Keratinocyte (primary cell): ENCODE measurements around the gene PARP16. TPM values are rescaled to one million over a fixed set of nuclear protein-coding genes. Genes with fewer than 3 reads are reported as not detected.

ENCODE experiments used
- DNase-seq: peaks from one replicate; pipeline ENCODE4 v3.0.0-alpha.2; 2011; ENCODE audit warnings: low read depth, missing footprints, low spot score
- FAIRE-seq: peaks from 2 replicates; lab custom pipeline; 2011; peaks lifted over from hg19 to GRCh38; lab: Jason Lieb, UNC
- H2AFZ ChIP-seq: 2 replicates; pipeline ENCODE4 v1.6.0; 2012; ENCODE audit warnings: low read length, control low read depth, inconsistent platforms; ENCODE audit not compliant: control insufficient read depth
- H3K27ac ChIP-seq: 2 replicates; pipeline ENCODE4 v1.5.1; 2011; ENCODE audit warnings: low read length; ENCODE audit not compliant: control insufficient read depth, insufficient read depth
- H3K27me3 ChIP-seq: 3 replicates; pipeline ENCODE4 v1.6.0; 2011; ENCODE audit warnings: low read length; ENCODE audit not compliant: control insufficient read depth, insufficient read depth; ENCODE audit errors: extremely low read depth
- H3K36me3 ChIP-seq, 2 experiments: 2 replicates in 1 of 2; 3 replicates in 1 of 2; pipeline ENCODE4 v1.5.1; 2011; ENCODE audit warnings: low read length in 2 of 2, mild to moderate bottlenecking in 1 of 2; ENCODE audit not compliant: control insufficient read depth in 2 of 2, insufficient read depth in 2 of 2; ENCODE audit errors: extremely low read depth in 1 of 2
- H3K4me1 ChIP-seq: 3 replicates; pipeline ENCODE4 v1.5.1; 2011; ENCODE audit warnings: low read length; ENCODE audit not compliant: control insufficient read depth, insufficient read depth; ENCODE audit errors: extremely low read depth
- H3K4me2 ChIP-seq: 3 replicates; pipeline ENCODE4 v1.6.0; 2011; ENCODE audit warnings: low read depth, low read length; ENCODE audit not compliant: control insufficient read depth, insufficient read depth; ENCODE audit errors: extremely low read depth
- H3K4me3 ChIP-seq, 3 experiments: fragments of 200-600 bp in 1 of 3; sonication (generic) in 1 of 3; 2 replicates in 2 of 3; 3 replicates in 1 of 3; pipeline ENCODE4 v1.5.1; 2011 to 2016; ENCODE audit warnings: low read length in 3 of 3, mild to moderate bottlenecking in 3 of 3, control low read depth in 2 of 3, inconsistent platforms in 1 of 3, low read depth in 1 of 3, mixed read lengths in 1 of 3, mixed run types in 1 of 3, moderate library complexity in 1 of 3; ENCODE audit not compliant: control insufficient read depth in 2 of 3, insufficient read depth in 2 of 3; ENCODE audit errors: extremely low read depth in 1 of 3
- H3K79me2 ChIP-seq: 2 replicates; pipeline ENCODE4 v1.6.0; 2012; ENCODE audit warnings: low read length; ENCODE audit not compliant: control insufficient read depth, insufficient read depth
- H3K9ac ChIP-seq: 3 replicates; pipeline ENCODE4 v1.6.0; 2011; ENCODE audit warnings: low read length; ENCODE audit not compliant: control insufficient read depth, insufficient read depth; ENCODE audit errors: extremely low read depth
- H3K9me1 ChIP-seq: 3 replicates; pipeline ENCODE4 v1.6.0; 2011; ENCODE audit warnings: low read length; ENCODE audit not compliant: control insufficient read depth, insufficient read depth; ENCODE audit errors: extremely low read depth
- H3K9me3 ChIP-seq: 2 replicates; pipeline ENCODE4 v1.5.1; 2012; ENCODE audit warnings: low read depth, low read length; ENCODE audit not compliant: control insufficient read depth
- H4K20me1 ChIP-seq: 3 replicates; pipeline ENCODE4 v1.6.0; 2011; ENCODE audit warnings: low read length; ENCODE audit not compliant: control insufficient read depth, insufficient read depth; ENCODE audit errors: extremely low read depth
- EZH2 ChIP-seq: IDR thresholded peaks from one replicate; pipeline ENCODE4 v1.6.1; 2012; ENCODE audit warnings: inconsistent platforms, mild to moderate bottlenecking, low read length, moderate library complexity
- dilution Hi-C: fragments of 300-500 bp; cut with MboI; formaldehyde crosslinking; loops from one replicate; pipeline ENCODE4 v1.7.0; 2020; ENCODE audit warnings: low sequenced_read_pairs; ENCODE audit not compliant: extremely low pct_ligation_motif_present
- polyA plus RNA-seq, 5 experiments: library from polyadenylated mRNA; depleted of rRNA in 3 of 5; stranded (reverse) in 3 of 5; stranded (forward) in 1 of 5; unstranded in 1 of 5; fragments of >200 nt; gene quantifications; 1 replicate in 1 of 5; 2 replicates in 3 of 5; 3 replicates in 1 of 5; pipeline versions ENCODE4 v1.2.1 to v1.2.3, GENCODE V29; 2011 to 2012; ENCODE audit warnings: missing spikeins in 2 of 5, low read depth in 1 of 5, low replicate concordance in 1 of 5
- TF ChIP-seq, protein P1 (sequence below), 3 experiments: IDR thresholded peaks in 1 of 3; conservative IDR thresholded peaks in 1 of 3; optimal IDR thresholded peaks in 1 of 3; 2 replicates in 2 of 3; 3 replicates in 1 of 3; pipeline versions ENCODE3 to v1.5.1; 2011; ENCODE audit warnings: low read length in 3 of 3, mild to moderate bottlenecking in 3 of 3, moderate library complexity in 2 of 3, control low read depth in 1 of 3, inconsistent platforms in 1 of 3; ENCODE audit not compliant: insufficient read depth in 2 of 3; ENCODE audit errors: extremely low read depth in 1 of 3

Gene PARP16
- polyA plus RNA-seq, 1 donor (not counting 4 experiments of a cell fraction or from before 2014, with no cell fraction given) = 2.1 TPM

DNA sequence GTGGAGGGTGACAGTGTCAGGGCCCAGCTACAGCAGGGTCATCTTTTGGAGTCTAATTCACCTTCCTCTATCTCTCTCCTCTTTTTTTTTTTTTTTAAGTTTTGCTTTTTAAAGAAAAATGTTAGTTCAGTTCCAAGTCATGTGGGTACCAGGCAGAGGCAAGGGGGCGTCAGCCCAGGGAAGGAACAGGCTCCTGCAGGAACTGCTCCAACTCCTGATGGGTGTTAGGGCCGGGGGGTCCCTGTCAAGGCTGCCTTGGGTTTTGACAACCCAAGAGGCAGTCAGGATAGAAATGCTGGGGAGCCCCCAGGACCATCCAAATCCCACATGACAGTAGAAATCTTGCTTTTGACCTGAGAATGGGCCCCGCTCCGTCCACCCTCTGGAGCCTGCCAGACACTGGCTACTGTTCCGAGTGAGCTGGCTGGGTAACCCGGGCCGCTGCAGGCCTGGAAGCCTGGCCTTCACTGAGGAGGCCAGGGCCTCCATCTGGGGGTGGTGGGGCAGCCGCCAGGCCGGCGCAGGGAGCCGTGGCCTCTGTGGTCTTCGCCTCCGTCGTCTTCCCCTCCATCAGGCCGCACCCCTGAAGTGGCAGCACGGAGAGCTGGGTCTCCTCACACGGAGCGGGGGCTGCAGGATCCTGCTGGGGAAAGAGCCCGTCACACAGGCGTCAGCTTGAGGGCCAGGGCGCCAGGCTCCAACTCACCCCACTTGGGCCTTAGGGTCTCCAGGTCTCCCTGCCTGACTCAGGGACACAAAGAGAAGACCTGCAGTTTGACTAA is 42.0 kb upstream of the PARP16 start:
- TF ChIP-seq EZH2 = no peak
- TF ChIP-seq, protein P1, sequence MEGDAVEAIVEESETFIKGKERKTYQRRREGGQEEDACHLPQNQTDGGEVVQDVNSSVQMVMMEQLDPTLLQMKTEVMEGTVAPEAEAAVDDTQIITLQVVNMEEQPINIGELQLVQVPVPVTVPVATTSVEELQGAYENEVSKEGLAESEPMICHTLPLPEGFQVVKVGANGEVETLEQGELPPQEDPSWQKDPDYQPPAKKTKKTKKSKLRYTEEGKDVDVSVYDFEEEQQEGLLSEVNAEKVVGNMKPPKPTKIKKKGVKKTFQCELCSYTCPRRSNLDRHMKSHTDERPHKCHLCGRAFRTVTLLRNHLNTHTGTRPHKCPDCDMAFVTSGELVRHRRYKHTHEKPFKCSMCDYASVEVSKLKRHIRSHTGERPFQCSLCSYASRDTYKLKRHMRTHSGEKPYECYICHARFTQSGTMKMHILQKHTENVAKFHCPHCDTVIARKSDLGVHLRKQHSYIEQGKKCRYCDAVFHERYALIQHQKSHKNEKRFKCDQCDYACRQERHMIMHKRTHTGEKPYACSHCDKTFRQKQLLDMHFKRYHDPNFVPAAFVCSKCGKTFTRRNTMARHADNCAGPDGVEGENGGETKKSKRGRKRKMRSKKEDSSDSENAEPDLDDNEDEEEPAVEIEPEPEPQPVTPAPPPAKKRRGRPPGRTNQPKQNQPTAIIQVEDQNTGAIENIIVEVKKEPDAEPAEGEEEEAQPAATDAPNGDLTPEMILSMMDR (optimal IDR thresholded peaks at IDR 0.05 in 1 of 3, IDR thresholded peaks at IDR 0.05 in 1 of 3, conservative IDR thresholded peaks at IDR 0.05 in 1 of 3; ENCODE audit: extremely low read depth in 1 of 3, insufficient read depth in 2 of 3, low read length in 3 of 3) = no peak
- no peak for FAIRE-seq
- H4K20me1 ChIP-seq = no peaks in the 10 kb centered on the region
- H3K9ac ChIP-seq = no peak overlapping the region
- H3K9me1 ChIP-seq = no peaks in the 10 kb centered on the region
- peaks cover 15% of the 10 kb centered on the region for H3K27me3 ChIP-seq
- H3K79me2 ChIP-seq = no peaks in the 10 kb centered on the region
- no peak overlapping the region for H3K4me3 ChIP-seq
- no peak overlapping the region for H3K27ac ChIP-seq
- no peak overlapping the region for H2AFZ ChIP-seq
- no peak overlapping the region for H3K4me2 ChIP-seq
- no peaks in the 10 kb centered on the region for H3K36me3 ChIP-seq
- no peaks in the 10 kb centered on the region for H3K9me3 ChIP-seq
- no peak for DNase-seq
- H3K4me1 ChIP-seq = no peaks in the 10 kb centered on the region
- dilution Hi-C loops = no loop called here

DNA sequence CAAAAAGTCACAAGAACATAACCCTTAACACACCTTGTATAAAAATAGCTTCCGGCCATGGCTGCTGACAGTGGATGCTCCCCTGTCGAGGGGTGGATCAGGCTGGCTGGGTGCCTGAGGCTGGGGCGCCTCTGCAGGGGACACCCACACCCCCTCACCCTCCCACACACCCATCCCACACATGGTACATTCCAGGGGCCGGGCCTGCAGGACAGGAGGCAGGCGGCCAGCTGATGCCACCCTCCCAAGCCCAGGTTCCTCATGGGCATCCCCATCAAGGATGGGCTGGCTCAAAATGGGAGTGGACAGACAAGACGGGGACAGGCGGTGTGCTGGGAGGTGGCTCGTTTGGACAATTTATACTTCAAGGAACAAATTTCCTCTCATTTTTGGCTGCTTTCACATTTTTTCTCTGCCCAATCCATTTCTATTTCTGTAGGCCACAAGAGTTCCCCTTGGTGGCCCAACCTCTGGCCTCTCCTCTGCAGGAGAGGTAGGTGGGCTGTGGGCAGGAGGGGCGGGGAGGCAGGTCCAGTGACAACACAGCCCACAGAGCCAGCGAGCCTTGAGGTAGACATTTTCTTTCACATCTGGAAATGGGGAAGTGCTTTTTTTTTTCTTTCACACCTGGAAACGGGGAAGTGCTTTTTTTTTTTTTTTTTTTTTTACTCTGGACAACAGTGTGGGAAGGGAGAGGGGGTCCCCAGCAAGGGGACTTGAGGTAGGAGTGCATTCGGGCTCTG is 41.1 kb upstream of the PARP16 start:
- Histone ChIP-seq H3K9ac (no peak overlapping the region), H3K4me3 (no peak overlapping the region), H3K4me1 (no peaks in the 10 kb centered on the region), H3K9me1 (no peaks in the 10 kb centered on the region), H3K27ac (no peak overlapping the region), H3K36me3 (no peaks in the 10 kb centered on the region), H4K20me1 (no peaks in the 10 kb centered on the region), H3K79me2 (no peaks in the 10 kb centered on the region), H3K9me3 (no peaks in the 10 kb centered on the region), H3K4me2 (no peak overlapping the region), H2AFZ (no peak overlapping the region), H3K27me3 (peaks cover 7% of the 10 kb centered on the region)
- dilution Hi-C loops = no loop called here
- DNase-seq (no peak), FAIRE-seq (no peak)
- no peak for TF ChIP-seq EZH2
- TF ChIP-seq, protein P1 (optimal IDR thresholded peaks at IDR 0.05 in 1 of 3, IDR thresholded peaks at IDR 0.05 in 1 of 3, conservative IDR thresholded peaks at IDR 0.05 in 1 of 3; ENCODE audit: extremely low read depth in 1 of 3, insufficient read depth in 2 of 3, low read length in 3 of 3) = no peak
